ENCODE results near the gene SCGN.
"Not testable (repeated sequence)": the region's sequence is repeated elsewhere in the genome, so short reads cannot be mapped to it uniquely, and the experiment has no call there.

SCGN gene

DNA sequence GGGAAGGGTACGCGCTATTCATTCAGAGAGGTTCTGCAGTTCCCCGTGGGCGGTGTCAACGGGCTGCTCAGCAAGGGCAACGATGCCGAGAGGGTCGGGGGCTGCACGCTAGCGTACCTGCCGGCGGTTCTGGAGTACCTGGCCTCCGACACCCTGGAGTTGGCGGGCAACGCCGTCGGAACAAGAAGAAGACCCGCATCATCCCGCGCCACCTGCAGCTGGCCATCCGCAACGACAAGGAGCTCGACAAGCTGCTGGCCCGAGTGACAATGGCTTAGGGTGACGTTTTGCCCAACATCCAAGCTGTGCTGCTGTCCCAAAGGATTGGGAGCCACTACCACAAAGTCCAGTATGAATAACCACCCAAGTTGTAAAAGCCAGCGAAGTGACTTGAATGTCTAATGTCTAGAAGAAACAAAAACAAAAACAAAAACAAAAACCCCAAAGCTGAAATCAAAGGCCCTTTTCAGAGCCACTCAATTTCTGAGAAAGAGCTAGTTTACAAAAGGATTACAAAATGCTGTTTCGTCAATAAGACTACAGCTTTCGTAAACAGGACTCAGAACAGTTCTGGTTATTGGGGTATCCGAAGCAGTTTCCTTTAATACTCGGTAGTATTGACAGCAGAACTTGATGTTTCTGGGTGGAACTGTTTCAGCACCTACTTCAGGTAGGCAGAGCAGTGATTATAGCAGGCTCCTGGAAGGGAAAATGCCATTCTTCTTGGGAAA, 80.6 kb downstream of the SCGN start:
- DNase-seq: no peak

DNA sequence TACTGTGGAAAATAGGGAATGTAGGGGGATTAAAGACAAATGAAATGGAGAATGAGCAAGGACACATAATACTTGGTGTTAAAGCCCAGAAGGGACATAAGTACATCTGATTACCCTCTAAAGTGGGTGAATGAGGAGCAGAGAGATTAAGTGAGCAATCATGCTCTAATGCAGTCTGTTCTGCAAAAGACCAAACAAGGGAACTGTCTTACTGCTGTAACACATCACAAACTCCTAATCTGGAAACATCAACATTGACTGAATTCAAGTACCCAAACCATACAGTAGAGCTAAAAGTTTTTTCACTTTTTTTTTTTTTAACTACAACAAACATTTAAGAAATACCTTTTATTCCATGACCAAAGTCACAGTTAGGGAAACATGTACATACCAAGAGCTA, 83.2 kb downstream of the SCGN start:
- no peak for DNase-seq

DNA sequence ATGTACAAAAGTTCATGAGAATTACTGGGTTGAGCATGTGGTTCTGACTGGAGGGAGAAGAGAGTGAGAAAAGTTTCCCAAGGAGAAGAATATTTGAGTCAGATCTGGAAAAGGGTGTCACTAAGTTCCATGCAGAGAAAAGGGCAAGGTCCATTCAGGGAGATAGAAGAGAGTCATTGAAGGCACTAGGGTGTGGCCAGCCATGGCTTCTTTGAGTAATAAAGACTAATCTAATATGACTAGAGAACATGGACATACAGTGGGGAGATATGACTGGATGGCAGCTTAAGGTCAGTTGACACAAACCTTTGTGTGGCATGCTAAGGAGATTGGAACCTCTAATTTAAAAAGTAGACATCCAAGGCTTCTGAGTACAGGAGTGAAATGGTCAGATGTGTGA, 91.9 kb downstream of the SCGN start:
- DNase-seq: no peak

DNA sequence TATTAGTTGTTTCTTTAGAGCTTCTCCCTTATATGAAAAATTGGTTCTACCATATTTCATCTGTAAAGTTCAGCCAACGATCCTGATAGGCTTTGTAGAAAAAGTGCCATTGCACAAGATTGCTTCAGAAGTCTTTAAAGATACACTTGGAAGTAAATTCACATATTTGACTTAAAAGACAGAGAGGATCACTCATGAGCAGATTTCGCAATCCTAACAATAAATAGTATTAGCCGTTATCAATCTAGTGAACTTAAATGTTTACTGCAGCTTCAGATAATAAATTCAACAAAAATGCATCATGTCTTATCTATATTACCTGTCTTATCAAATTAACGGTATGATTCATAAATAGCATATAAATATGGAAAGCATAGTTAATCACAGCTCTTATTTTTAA, 93.8 kb downstream of the SCGN start:
- no peak for DNase-seq

DNA sequence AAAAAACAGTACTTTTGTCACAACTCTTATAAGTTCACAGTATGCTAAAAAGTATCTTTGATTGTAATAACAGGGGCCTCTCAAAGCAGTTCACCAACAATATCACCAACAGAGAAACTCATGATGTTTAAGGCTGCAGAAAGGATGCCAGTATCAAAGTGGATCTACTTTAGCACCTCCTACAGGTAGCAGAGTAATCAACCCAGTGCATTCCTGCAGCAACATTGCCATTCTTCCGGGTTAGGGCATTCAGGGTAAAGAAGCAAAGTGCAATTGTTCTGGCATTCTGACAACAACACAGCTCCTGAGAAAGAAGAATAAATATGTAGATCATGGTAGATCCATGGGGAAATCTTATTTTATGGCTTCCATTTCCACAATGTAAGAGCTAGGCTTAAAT, 95.0 kb downstream of the SCGN start:
- no peak for DNase-seq

DNA sequence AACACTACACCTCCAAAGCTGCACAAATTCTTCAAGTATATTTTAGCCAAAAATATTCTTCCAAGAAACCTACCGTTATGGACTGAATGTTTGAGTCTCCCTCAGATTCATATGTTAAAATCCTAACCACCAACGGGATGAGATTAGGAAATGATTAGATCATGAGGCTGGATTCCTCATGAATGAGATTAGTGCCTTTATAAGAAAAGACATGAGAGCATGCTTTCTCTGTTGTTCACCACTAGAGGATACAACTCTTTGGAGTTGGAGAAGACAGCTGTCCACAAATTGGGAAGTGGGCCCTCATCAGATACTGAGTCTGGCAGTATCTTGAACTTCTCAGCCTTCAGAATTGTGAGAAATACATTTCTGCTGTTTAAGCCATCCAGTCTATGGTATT, 95.5 kb downstream of the SCGN start:
- DNase-seq: no peak

DNA sequence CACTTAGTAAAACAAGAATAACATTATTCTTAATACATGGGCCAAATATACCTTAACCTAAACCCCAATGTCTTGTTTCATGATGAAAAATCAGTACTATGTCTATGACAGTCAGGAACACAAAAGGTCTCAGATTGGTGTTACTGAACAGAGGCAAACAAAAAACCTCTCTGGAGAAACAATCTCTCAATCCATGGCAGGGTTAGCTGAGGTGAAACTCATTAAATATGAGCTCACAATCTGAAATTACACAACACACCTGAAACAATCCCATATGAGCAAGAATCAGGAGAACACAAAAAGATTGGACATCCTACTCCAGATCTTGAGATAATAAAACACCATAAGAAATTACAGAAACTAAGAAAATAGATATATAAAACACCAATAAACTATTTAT, 96.0 kb downstream of the SCGN start:
- DNase-seq: no peak

DNA sequence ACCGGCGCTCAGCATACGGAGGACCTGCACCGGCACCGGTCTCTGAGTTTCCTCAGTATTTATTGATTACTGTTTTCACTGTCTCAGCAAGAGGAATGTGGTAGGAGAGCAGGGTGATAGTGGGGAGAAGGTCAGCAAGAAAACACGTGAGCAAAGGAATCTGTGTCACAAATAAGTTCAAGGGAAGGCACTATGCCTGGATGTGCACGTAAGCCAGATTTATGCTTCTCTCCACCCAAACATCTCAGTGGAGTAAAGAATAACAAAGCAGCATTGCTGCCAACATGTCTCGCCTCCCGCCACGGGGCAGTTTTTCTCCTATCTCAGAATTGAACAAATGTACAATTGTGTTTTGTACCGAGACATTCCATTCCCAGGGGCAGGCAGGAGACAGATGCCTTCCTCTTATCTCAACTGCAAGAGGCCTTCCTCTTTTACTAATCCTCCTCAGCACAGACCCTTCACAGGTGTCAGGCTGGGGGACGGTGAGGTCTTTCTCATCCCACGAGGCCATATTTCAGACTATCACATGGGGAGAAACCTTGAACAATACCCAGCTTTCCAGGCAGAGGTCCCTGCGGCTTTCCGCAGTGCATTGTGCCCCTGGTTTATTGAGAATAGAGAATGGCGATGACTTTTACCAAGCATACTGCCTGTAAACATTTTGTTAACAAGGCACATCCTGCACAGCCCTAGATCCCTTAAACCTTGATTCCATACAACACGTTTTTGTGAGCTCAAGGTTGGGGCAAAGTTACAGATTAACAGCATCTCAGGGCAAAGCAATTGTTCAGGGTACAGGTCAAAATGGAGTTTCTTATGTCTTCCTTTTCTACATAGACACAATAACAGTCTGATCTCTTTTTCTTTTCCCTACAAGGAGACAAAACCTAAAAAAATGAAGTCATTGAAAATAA, 96.8 kb downstream of the SCGN start:
- DNase-seq: not testable (repeated sequence)

DNA sequence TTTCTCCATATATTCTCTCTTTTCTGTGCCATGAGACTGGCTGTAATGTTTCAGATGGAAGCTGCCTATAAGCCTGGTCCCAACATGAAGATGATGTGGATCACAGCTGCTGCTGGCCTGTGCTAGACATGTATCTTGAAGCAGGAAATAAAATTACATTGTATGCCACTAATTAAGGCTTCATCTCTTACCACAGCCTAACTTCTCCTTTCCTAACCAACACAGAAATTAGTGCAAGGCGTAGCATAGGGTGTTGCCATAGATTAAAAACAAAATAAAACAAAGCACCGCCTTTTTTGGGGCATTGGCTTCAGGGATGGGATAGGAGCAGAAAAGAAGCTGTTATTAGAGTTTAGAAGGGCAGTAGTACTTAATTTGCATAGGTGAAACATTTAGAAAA, 97.8 kb downstream of the SCGN start:
- DNase-seq: no peak

DNA sequence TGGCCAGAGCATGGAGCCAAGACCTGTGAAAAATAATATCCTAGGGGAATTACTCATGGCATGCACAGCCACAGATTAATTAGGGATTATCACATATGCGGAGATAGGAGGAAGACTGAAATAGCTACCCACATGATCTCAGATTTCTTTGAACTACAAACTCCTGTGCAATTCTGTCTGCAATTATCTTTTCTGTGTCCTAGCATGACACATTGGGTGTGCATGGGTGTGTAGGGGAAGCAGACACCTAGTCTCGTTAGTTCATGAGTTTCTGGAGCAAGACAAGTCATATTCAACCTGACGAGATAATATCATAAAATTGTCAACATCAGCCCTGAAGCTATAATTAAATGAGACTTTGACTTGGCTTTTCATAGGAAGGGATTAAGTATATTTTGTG, 98.9 kb downstream of the SCGN start:
- no peak for DNase-seq

All from stimulated activated naive CD4-positive, alpha-beta T cell treated with Interleukin-2 at 50 U/mL for 16 hours (primary cell).